Inflammatory macrophage (primary cell): ENCODE data around the gene KIAA0319L.

Experiments
- DNase-seq, 2 donors: peaks; one replicate each; pipeline ENCODE4 v3.0.0-alpha.2; 2020 to 2022

Gene KIAA0319L

GRCh38 chr1:35441926-35442579 is 115.2 kb downstream of the KIAA0319L start:
- no peak for DNase-seq

- no peak for DNase-seq
Measured at GRCh38 chr1:35439626-35440025, 117.6 kb downstream of the KIAA0319L start.

- DNase-seq = no peak
Measured at GRCh38 chr1:35437200-35437599, 120.0 kb downstream of the KIAA0319L start.

- DNase-seq = no peak
Measured at GRCh38 chr1:35436078-35436477, 121.1 kb downstream of the KIAA0319L start.

GRCh38 chr1:35434703-35435102 is 122.5 kb downstream of the KIAA0319L start:
- DNase-seq = no peak

- no peak for DNase-seq
Measured at GRCh38 chr1:35433714-35434113, 123.5 kb downstream of the KIAA0319L start.

GRCh38 chr1:35432231-35432630 is 125.0 kb downstream of the KIAA0319L start:
- no peak for DNase-seq

- no peak for DNase-seq
Measured at GRCh38 chr1:35431173-35431599, 126.0 kb downstream of the KIAA0319L start.

GRCh38 chr1:35430762-35431161 is 126.4 kb downstream of the KIAA0319L start:
- no peak for DNase-seq

- no peak for DNase-seq
Measured at GRCh38 chr1:35428360-35428759, 128.8 kb downstream of the KIAA0319L start.

- DNase-seq = peak in 1 of 2 donors; percentile 16
Measured at GRCh38 chr1:35426097-35426586, 131.1 kb downstream of the KIAA0319L start.

- DNase-seq = no peak
Measured at GRCh38 chr1:35408925-35409324, 148.3 kb downstream of the KIAA0319L start.

- no peak for DNase-seq
Measured at GRCh38 chr1:35407743-35408142, 149.5 kb downstream of the KIAA0319L start.

- DNase-seq = no peak
Measured at GRCh38 chr1:35406103-35406502, 151.1 kb downstream of the KIAA0319L start.

- DNase-seq = no peak
Measured at GRCh38 chr1:35401049-35401448, 156.2 kb downstream of the KIAA0319L start.

GRCh38 chr1:35398739-35399138 is 158.5 kb downstream of the KIAA0319L start:
- no peak for DNase-seq

GRCh38 chr1:35394386-35394785 is 162.8 kb downstream of the KIAA0319L start:
- DNase-seq = no peak

GRCh38 chr1:35390600-35391494 is 166.4 kb downstream of the KIAA0319L start:
- DNase-seq = no peak

- no peak for DNase-seq
Measured at GRCh38 chr1:35386959-35387358, 170.2 kb downstream of the KIAA0319L start.

GRCh38 chr1:35386290-35386689 is 170.9 kb downstream of the KIAA0319L start:
- DNase-seq = no peak
